Liver (tissue), 9 donors: Measurements from ENCODE around the gene CHD9NB. TPM values are rescaled to one million over a fixed set of nuclear protein-coding genes. Genes with fewer than 3 reads are reported as not detected.

Experiments
- DNase-seq: peaks from one replicate; pipeline ENCODE4 v3.0.0-alpha.2; 2017; ENCODE audit warnings: low spot score
- H3K27ac ChIP-seq, 2 donors: one replicate each; pipeline ENCODE4 v1.7.0; 2013; ENCODE audit warnings: inconsistent platforms in 2 of 2, low read length in 2 of 2, control low read depth in 1 of 2, low read depth in 1 of 2, mild to moderate bottlenecking in 1 of 2
- H3K27me3 ChIP-seq, 4 donors: one replicate each; pipeline versions ENCODE4 v1.6.1 to v1.7.0; 2013; ENCODE audit warnings: low read length in 3 of 4, inconsistent platforms in 1 of 4, mild to moderate bottlenecking in 1 of 4, moderate library complexity in 1 of 4; ENCODE audit not compliant: control insufficient read depth in 4 of 4, insufficient read depth in 4 of 4
- H3K36me3 ChIP-seq, 4 donors: one replicate each; pipeline versions ENCODE4 v1.6.1 to v1.7.0; 2013; ENCODE audit warnings: low read length in 3 of 4, mild to moderate bottlenecking in 3 of 4, low read depth in 1 of 4, moderate library complexity in 1 of 4; ENCODE audit not compliant: control insufficient read depth in 4 of 4, insufficient read depth in 3 of 4
- H3K4me1 ChIP-seq, 4 donors: one replicate each; pipeline versions ENCODE4 v1.6.1 to v1.7.0; 2013; ENCODE audit warnings: low read length in 3 of 4, mild to moderate bottlenecking in 3 of 4, moderate library complexity in 1 of 4; ENCODE audit not compliant: control insufficient read depth in 4 of 4, insufficient read depth in 4 of 4
- H3K4me3 ChIP-seq, 3 donors: one replicate each; pipeline versions ENCODE4 v1.6.1 to v1.7.0; 2013; ENCODE audit warnings: low read length in 3 of 3, control low read depth in 1 of 3, low read depth in 1 of 3, mild to moderate bottlenecking in 1 of 3
- H3K9ac ChIP-seq, 2 donors: one replicate each; pipeline ENCODE4 v1.7.0; 2013; ENCODE audit warnings: low read length in 2 of 2, mild to moderate bottlenecking in 2 of 2, moderate library complexity in 2 of 2, control low read depth in 1 of 2, low read depth in 1 of 2
- H3K9me3 ChIP-seq, 4 donors: one replicate each; pipeline versions ENCODE4 v1.6.1 to v1.7.0; 2013; ENCODE audit warnings: low read length in 3 of 4; ENCODE audit not compliant: control insufficient read depth in 4 of 4
- ATF3 ChIP-seq: IDR thresholded peaks from 2 replicates; pipeline ENCODE4 v1.6.1; 2016; ENCODE audit warnings: antibody characterized with exemption
- EGR1 ChIP-seq, 2 donors: IDR thresholded peaks; 2 replicates each; pipeline ENCODE4 v1.6.1; 2016 to 2018; ENCODE audit warnings: antibody characterized with exemption in 2 of 2, low read depth in 2 of 2
- FOXA1 ChIP-seq: IDR thresholded peaks from 2 replicates; pipeline ENCODE4 v1.6.1; 2016; ENCODE audit warnings: antibody characterized with exemption
- FOXA2 ChIP-seq: IDR thresholded peaks from 2 replicates; pipeline ENCODE4 v1.6.1; 2016; ENCODE audit warnings: antibody characterized with exemption
- GABPA ChIP-seq, 2 donors: IDR thresholded peaks in 1 of 2; conservative IDR thresholded peaks in 1 of 2; 2 replicates each; pipeline ENCODE4 v1.6.1; 2016; ENCODE audit warnings: antibody characterized with exemption in 2 of 2, mild to moderate bottlenecking in 1 of 2, moderate library complexity in 1 of 2
- HNF4A ChIP-seq, 2 donors: conservative IDR thresholded peaks; 2 replicates each; pipeline ENCODE4 v1.6.1; 2016; ENCODE audit warnings: antibody characterized with exemption in 2 of 2, mild to moderate bottlenecking in 2 of 2
- HNF4G ChIP-seq: IDR thresholded peaks from 2 replicates; pipeline ENCODE4 v1.6.1; 2016; ENCODE audit warnings: antibody characterized with exemption
- JUND ChIP-seq, 2 donors: IDR thresholded peaks; 2 replicates each; pipeline ENCODE4 v1.6.1; 2016; ENCODE audit warnings: antibody characterized with exemption in 2 of 2
- NR2F2 ChIP-seq: IDR thresholded peaks from 2 replicates; pipeline ENCODE4 v1.6.1; 2016; ENCODE audit warnings: antibody characterized with exemption
- RAD21 ChIP-seq, 2 donors: IDR thresholded peaks; 2 replicates each; pipeline ENCODE4 v1.6.1; 2016; ENCODE audit warnings: antibody characterized with exemption in 2 of 2, mild to moderate bottlenecking in 2 of 2
- REST ChIP-seq: IDR thresholded peaks from 2 replicates; pipeline ENCODE4 v1.6.1; 2016; ENCODE audit warnings: antibody characterized with exemption, mild to moderate bottlenecking
- RXRA ChIP-seq, 2 donors: IDR thresholded peaks; 2 replicates each; pipeline ENCODE4 v1.6.1; 2017 to 2018; ENCODE audit warnings: antibody characterized with exemption in 2 of 2, mild to moderate bottlenecking in 1 of 2
- SP1 ChIP-seq: IDR thresholded peaks from 2 replicates; pipeline ENCODE4 v1.6.1; 2018; ENCODE audit warnings: antibody characterized with exemption, mild to moderate bottlenecking
- TAF1 ChIP-seq: conservative IDR thresholded peaks from 2 replicates; pipeline ENCODE4 v1.6.1; 2016; ENCODE audit warnings: antibody characterized with exemption, mild to moderate bottlenecking
- YY1 ChIP-seq: IDR thresholded peaks from 2 replicates; pipeline ENCODE4 v1.6.1; 2016; ENCODE audit warnings: antibody characterized with exemption, mild to moderate bottlenecking
- ZBTB33 ChIP-seq: IDR thresholded peaks from 2 replicates; pipeline ENCODE4 v1.6.1; 2016; ENCODE audit warnings: antibody characterized with exemption
- WGBS: extraction: QIAGEN DNeasy Blood & Tissue Kit; methylation state at CpG from one replicate; pipeline ENCODE4 v1.1.7; 2013; 5-methylcytosine and 5-hydroxymethylcytosine counted together
- polyA plus RNA-seq, 2 donors: library from polyadenylated mRNA; stranded (reverse) in 1 of 2; unstranded in 1 of 2; fragments of 200-250 nt in 1 of 2; fragments of >200 nt in 1 of 2; fragmentation: Nextera tagmentation in 1 of 2; extraction: Ambion mirVana in 1 of 2; gene quantifications; one replicate each; pipeline versions ENCODE4 v1.2.1 to v1.2.3, GENCODE V29; 2013 to 2015
- total RNA-seq, 2 donors: library from RNA; depleted of rRNA; stranded (reverse); fragments of >200 nt; gene quantifications; one replicate each; pipeline ENCODE4 v1.2.3, GENCODE V29; 2014
- TF ChIP-seq, protein P1 (sequence below): IDR thresholded peaks from 2 replicates; pipeline ENCODE4 v1.6.1; 2016; ENCODE audit warnings: antibody characterized with exemption
- TF ChIP-seq, protein P2 (sequence below): fragments of 150-350 bp; IDR thresholded peaks from 2 replicates; pipeline ENCODE4 v1.5.1; 2017; ENCODE audit warnings: improper control_type of control experiment, low read depth, low read length; ENCODE audit not compliant: missing input control
- donor health status: healthy.
- donor health status: healthy.
- donor health status: healthy.
- donor health status: healthy.
- donor health status: healthy.

Gene CHD9NB
- total and polyA plus RNA-seq, 4 donors, result 0.05 to 0.42 (median 0.18) TPM; not detected in 1

GRCh38 chr16:53065461-53066061, 12.9 kb upstream of the CHD9NB start:
- H3K27me3 ChIP-seq, result no peaks in the 10 kb centered on the region
- H3K4me3 ChIP-seq, result no peak overlapping the region
- H3K27ac ChIP-seq, result peak overlapping the region in 1 of 2 donors; percentile 21
- TF ChIP-seq NR2F2 (no peak), ATF3 (no peak), YY1 (no peak), JUND (IDR thresholded peaks at IDR 0.05) (no peak)
- no peak for DNase-seq
- WGBS, result 80% methylated on average over 6 of the region's 6 CpGs
- no peaks in the 10 kb centered on the region for H3K9me3 ChIP-seq
- H3K4me1 ChIP-seq, result peaks cover 0 to 15% (median 10%) of the 10 kb centered on the region in 4 donors
- H3K36me3 ChIP-seq, result peaks cover 0 to 5% (median 1%) of the 10 kb centered on the region in 4 donors
- no peak overlapping the region for H3K9ac ChIP-seq

- Histone ChIP-seq H3K36me3 (peaks cover 0 to 5% (median 1%) of the 10 kb centered on the region in 4 donors), H3K4me1 (peaks cover 0 to 14% (median 10%) of the 10 kb centered on the region in 4 donors), H3K4me3 (no peak overlapping the region), H3K27ac (no peak overlapping the region), H3K27me3 (no peaks in the 10 kb centered on the region), H3K9ac (no peak overlapping the region), H3K9me3 (no peaks in the 10 kb centered on the region)
- DNase-seq, result no peak
- TF ChIP-seq JUND (IDR thresholded peaks at IDR 0.05) (no peak), ATF3 (no peak), RXRA (IDR thresholded peaks at IDR 0.05) (no peak), NR2F2 (no peak), TAF1 (no peak), FOXA2 (no peak), ZBTB33 (no peak), SP1 (no peak), RAD21 (IDR thresholded peaks at IDR 0.05) (no peak), FOXA1 (no peak), GABPA (IDR thresholded peaks at IDR 0.05 in 1 of 2, conservative IDR thresholded peaks at IDR 0.05 in 1 of 2) (no peak), REST (no peak), YY1 (no peak), EGR1 (IDR thresholded peaks at IDR 0.05; ENCODE audit: low read depth in 2 of 2) (no peak), HNF4A (conservative IDR thresholded peaks at IDR 0.05) (no peak), HNF4G (no peak)
- TF ChIP-seq, protein P1, sequence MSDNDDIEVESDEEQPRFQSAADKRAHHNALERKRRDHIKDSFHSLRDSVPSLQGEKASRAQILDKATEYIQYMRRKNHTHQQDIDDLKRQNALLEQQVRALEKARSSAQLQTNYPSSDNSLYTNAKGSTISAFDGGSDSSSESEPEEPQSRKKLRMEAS, result no peak
- TF ChIP-seq, protein P2, sequence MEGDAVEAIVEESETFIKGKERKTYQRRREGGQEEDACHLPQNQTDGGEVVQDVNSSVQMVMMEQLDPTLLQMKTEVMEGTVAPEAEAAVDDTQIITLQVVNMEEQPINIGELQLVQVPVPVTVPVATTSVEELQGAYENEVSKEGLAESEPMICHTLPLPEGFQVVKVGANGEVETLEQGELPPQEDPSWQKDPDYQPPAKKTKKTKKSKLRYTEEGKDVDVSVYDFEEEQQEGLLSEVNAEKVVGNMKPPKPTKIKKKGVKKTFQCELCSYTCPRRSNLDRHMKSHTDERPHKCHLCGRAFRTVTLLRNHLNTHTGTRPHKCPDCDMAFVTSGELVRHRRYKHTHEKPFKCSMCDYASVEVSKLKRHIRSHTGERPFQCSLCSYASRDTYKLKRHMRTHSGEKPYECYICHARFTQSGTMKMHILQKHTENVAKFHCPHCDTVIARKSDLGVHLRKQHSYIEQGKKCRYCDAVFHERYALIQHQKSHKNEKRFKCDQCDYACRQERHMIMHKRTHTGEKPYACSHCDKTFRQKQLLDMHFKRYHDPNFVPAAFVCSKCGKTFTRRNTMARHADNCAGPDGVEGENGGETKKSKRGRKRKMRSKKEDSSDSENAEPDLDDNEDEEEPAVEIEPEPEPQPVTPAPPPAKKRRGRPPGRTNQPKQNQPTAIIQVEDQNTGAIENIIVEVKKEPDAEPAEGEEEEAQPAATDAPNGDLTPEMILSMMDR, result no peak
- WGBS, result 87% methylated on average over 1 of the region's 1 CpG
Observed at GRCh38 chr16:53064081-53064578, 11.4 kb upstream of the CHD9NB start.
